Pancreas (tissue), 10 donors: ENCODE data around the gene LRRFIP2. TPM values are rescaled to one million over a fixed set of nuclear protein-coding genes. Genes with fewer than 3 reads are reported as not detected.
A peak's percentile ranks its signal among the peaks of the same experiment; 100 is the strongest.

Experiments
- ATAC-seq, 4 donors: fragments of 200-7000 bp; cut with Tn5 transposase; one replicate each; pipeline versions ENCODE4 v1.8.0 to v1.9.1; 2020; ENCODE audit warnings: mild to moderate bottlenecking in 4 of 4, moderate library complexity in 4 of 4
- DNase-seq, 6 donors: peaks; one replicate each; pipeline ENCODE4 v3.0.0-alpha.2; 2020
- FAIRE-seq: peaks from 2 replicates; lab custom pipeline; 2012; peaks lifted over from hg19 to GRCh38; lab: Jason Lieb, UNC
- H3K27ac ChIP-seq, 4 donors: fragments of 200-600 bp; sonication (generic); 1 replicate in 3 of 4; 2 replicates in 1 of 4; pipeline versions ENCODE4 v1.5.0 to v1.8.0; 2020
- H3K27me3 ChIP-seq, 4 donors: fragments of 200-600 bp; one replicate each; pipeline ENCODE4 v1.8.0; 2021
- H3K36me3 ChIP-seq, 3 donors: fragments of 200-600 bp; sonication (generic) in 1 of 3; one replicate each; pipeline versions ENCODE4 v1.5.0 to v1.8.0; 2020 to 2021
- H3K4me1 ChIP-seq, 3 donors: fragments of 200-600 bp; one replicate each; pipeline ENCODE4 v1.8.0; 2021
- H3K4me3 ChIP-seq, 4 donors: fragments of 200-600 bp; sonication (generic) in 2 of 4; one replicate each; pipeline versions ENCODE4 v1.5.0 to v1.8.0; 2020 to 2021
- H3K9me3 ChIP-seq, 4 donors: fragments of 200-600 bp; one replicate each; pipeline ENCODE4 v1.8.0; 2021
- WGBS, 2 donors: extraction: QIAGEN DNeasy Blood & Tissue Kit; methylation state at CpG; one replicate each; pipeline ENCODE4 v1.1.7; 2013; 5-methylcytosine and 5-hydroxymethylcytosine counted together
- intact Hi-C, 3 donors: fragments of 100-400 bp; cut with DNase I; formaldehyde crosslinking; loops; one replicate each; pipeline versions ENCODE4 v1.11.1 to v1.14.2; 2022
- polyA plus RNA-seq, 2 donors: library from polyadenylated mRNA; stranded (reverse); fragments of 200-250 nt; gene quantifications; one replicate each; pipeline ENCODE4 v1.2.3, GENCODE V29; 2013
- total RNA-seq, 6 donors: library from RNA; stranded (reverse); fragmentation: NEBNext Ultra II Directional in 4 of 6; extraction: Animal tissue kit (Norgen Biotek cat#: 25700) in 4 of 6; gene quantifications; one replicate each; pipeline versions ENCODE4 v1.2.1 to v1.2.4, GENCODE V29; 2021 to 2023
- TF ChIP-seq, protein P1 (sequence below), 4 donors: fragments of 200-600 bp; sonication (generic) in 3 of 4; IDR thresholded peaks; one replicate each; pipeline versions ENCODE4 v1.5.0 to v1.8.0; 2021; ENCODE audit warnings: antibody characterized with exemption in 4 of 4
- donor health status: healthy with polysubstance abuse.
- donor health status: DM: no; HTN: no; CAD: no; lungs with moderate emphysema.
- donor health status: DM: no; HTN: no; CAD: no.
- donor health status: control.
- donor health status: control.
- donor health status: Bipolar disorder and iron deficiency.
- donor health status: DM: yes; HTN: yes; CAD: no.
- donor health status: DM: no; HTN: no; CAD: no.
- donor health status: DM: no; HTN: no; CAD: no.
- donor health status: DM: yes; HTN: yes; CAD: no.

The LRRFIP2 gene
- total and polyA plus RNA-seq, 8 donors: 14.6 to 35.7 (median 21.8) TPM

DNA sequence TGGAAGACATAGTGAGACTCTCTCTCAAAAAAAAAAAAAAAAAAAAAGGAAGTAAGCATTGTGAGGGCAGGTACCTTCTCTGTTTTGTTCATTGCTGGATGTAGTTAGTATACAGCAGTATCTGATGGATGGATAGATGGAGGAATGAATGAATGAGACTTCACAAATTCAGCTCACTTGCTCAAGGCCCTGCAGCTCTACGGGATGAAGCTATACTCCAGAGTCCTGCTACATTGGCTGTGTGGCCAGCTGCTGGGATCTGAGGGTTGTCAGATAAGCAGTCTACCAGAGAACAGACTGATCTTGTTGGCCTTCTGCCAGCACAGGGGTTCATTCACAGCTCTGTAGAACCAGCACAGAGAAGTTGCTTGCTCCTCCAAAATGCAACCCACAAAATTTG, 146.1 kb downstream of the LRRFIP2 start:
- H3K27ac ChIP-seq: no peak overlapping the region
- intact Hi-C loops: loop anchor here in 1 of 3 donors (10.0 kb wide), 1 partner anchor 186 kb away; no protein-coding TSS in a partner anchor
- ATAC-seq (peak in 1 of 4 donors; percentile 64), DNase-seq (peak in 3 of 6 donors; percentile 13 to 39 (median 24)), FAIRE-seq (no peak)
- no peak overlapping the region for H3K4me3 ChIP-seq
- H3K36me3 ChIP-seq: peaks cover 0 to 14% (median 13%) of the 10 kb centered on the region in 3 donors
- H3K9me3 ChIP-seq: no peaks in the 10 kb centered on the region
- H3K27me3 ChIP-seq: no peaks in the 10 kb centered on the region
- WGBS, 2 donors: 28 to 46% methylated on average over 1 of the region's 1 CpG
- TF ChIP-seq, protein P1, sequence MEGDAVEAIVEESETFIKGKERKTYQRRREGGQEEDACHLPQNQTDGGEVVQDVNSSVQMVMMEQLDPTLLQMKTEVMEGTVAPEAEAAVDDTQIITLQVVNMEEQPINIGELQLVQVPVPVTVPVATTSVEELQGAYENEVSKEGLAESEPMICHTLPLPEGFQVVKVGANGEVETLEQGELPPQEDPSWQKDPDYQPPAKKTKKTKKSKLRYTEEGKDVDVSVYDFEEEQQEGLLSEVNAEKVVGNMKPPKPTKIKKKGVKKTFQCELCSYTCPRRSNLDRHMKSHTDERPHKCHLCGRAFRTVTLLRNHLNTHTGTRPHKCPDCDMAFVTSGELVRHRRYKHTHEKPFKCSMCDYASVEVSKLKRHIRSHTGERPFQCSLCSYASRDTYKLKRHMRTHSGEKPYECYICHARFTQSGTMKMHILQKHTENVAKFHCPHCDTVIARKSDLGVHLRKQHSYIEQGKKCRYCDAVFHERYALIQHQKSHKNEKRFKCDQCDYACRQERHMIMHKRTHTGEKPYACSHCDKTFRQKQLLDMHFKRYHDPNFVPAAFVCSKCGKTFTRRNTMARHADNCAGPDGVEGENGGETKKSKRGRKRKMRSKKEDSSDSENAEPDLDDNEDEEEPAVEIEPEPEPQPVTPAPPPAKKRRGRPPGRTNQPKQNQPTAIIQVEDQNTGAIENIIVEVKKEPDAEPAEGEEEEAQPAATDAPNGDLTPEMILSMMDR (IDR thresholded peaks at IDR 0.05): no peak
- H3K4me1 ChIP-seq: no peaks in the 10 kb centered on the region

GRCh38 chr3:37026851-37027250, 147.5 kb downstream of the LRRFIP2 start:
- Histone ChIP-seq H3K27ac (no peak overlapping the region), H3K9me3 (no peaks in the 10 kb centered on the region), H3K36me3 (peaks cover 1 to 21% (median 19%) of the 10 kb centered on the region in 3 donors), H3K4me1 (no peaks in the 10 kb centered on the region), H3K4me3 (no peak overlapping the region), H3K27me3 (no peaks in the 10 kb centered on the region)
- FAIRE-seq (no peak), ATAC-seq (no peak), DNase-seq (no peak)
- WGBS, 2 donors: 93 to 95% methylated on average over 5 of the region's 5 CpGs
- TF ChIP-seq, protein P1 (IDR thresholded peaks at IDR 0.05): no peak
- intact Hi-C loops: loop anchor here in 1 of 3 donors (10.0 kb wide), 1 partner anchor 188 kb away; no protein-coding TSS in a partner anchor

GRCh38 chr3:37025561-37026335, 148.6 kb downstream of the LRRFIP2 start:
- DNase-seq: no peak
- Histone ChIP-seq H3K27ac (no peak overlapping the region), H3K4me3 (no peak overlapping the region), H3K27me3 (no peaks in the 10 kb centered on the region), H3K4me1 (no peaks in the 10 kb centered on the region), H3K9me3 (no peaks in the 10 kb centered on the region), H3K36me3 (peaks cover 6 to 29% (median 21%) of the 10 kb centered on the region in 3 donors)
- intact Hi-C loops: loop anchor here in 1 of 3 donors (10.0 kb wide), 1 partner anchor 189 kb away; no protein-coding TSS in a partner anchor
- TF ChIP-seq, protein P1 (IDR thresholded peaks at IDR 0.05): no peak
- ATAC-seq: no peak
- 96 to 97% methylated on average over 3 of the region's 3 CpGs for WGBS, 2 donors
- FAIRE-seq: no peak

DNA sequence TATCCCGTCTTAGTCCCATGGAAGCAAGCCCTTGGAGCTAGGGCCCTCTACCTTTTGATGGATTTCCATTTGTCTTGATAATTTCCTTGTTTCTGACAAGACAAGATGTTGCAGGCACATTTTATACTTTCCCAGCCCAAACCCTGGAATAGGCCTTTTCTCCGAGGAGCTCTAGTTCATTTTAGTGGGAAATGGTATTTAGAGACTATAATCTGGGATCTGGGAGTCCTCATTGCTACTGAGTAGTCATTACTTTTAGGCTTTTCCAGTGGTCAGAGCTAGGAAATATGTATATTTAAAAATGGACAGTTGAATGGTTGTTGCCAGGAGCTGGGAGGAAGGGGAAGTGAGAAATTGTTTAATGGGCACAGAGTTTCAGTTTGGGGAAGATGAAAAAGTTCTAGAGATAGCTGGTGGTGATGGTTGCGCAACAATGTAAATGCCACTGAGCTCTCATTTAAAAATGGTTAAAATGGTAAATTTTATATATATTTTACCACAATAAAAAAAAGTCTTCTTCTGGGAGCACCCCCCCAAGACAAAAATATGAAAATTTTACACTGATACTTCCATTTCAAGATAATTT, 149.5 kb downstream of the LRRFIP2 start:
- TF ChIP-seq, protein P1 (IDR thresholded peaks at IDR 0.05): no peak
- 98 to 100% methylated on average over 3 of the region's 3 CpGs for WGBS, 2 donors
- no peaks in the 10 kb centered on the region for H3K9me3 ChIP-seq
- DNase-seq (no peak), FAIRE-seq (no peak), ATAC-seq (peak in 1 of 4 donors; percentile 33)
- intact Hi-C loops: loop anchor here in 1 of 3 donors (10.0 kb wide), 1 partner anchor 190 kb away; no protein-coding TSS in a partner anchor
- H3K27ac ChIP-seq: peak overlapping the region in 1 of 4 donors; percentile 3
- H3K36me3 ChIP-seq: peaks cover 9 to 35% (median 21%) of the 10 kb centered on the region in 3 donors
- no peaks in the 10 kb centered on the region for H3K4me1 ChIP-seq
- H3K4me3 ChIP-seq: no peak overlapping the region
- no peaks in the 10 kb centered on the region for H3K27me3 ChIP-seq
